Measurements from ENCODE around the gene TMEM237.

DNA sequence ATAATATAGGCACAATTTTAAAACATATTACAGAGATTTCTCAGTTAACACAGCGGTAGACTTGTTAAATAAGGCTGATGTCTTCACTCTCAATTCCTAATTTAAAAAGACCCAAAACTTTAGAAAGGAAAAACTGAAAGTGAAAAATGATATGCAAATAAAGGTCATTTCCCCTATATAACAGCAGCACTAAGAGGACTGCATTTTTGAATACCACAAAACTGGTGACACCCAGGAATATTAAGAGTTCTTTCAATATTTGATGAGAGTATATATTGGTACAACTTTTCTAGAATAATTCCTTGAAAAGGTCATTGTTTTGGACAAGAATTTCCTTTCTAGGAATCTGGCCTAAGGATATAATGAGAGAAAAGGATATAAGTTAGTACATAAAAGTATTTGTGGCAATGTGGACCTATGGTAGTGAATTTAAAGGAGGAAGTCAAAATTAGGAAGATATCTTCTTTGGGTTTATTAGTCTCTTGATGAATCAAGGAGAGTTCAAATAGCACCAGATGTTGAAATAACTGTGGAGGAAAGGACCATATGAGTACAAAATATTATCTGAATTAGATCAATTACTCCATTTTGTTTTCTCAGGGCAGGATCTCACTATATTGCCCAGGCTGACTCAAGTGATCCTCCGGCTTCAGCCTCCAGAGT is 70.3 kb downstream of the TMEM237 start:
- TF ChIP-seq POLR2A (IDR thresholded peaks at IDR 0.05; ENCODE audit: extremely low read depth, insufficient read length) (no peak), MYC (IDR thresholded peaks at IDR 0.05; ENCODE audit: low read depth, low read length) (no peak)
- TF ChIP-seq, protein P1, sequence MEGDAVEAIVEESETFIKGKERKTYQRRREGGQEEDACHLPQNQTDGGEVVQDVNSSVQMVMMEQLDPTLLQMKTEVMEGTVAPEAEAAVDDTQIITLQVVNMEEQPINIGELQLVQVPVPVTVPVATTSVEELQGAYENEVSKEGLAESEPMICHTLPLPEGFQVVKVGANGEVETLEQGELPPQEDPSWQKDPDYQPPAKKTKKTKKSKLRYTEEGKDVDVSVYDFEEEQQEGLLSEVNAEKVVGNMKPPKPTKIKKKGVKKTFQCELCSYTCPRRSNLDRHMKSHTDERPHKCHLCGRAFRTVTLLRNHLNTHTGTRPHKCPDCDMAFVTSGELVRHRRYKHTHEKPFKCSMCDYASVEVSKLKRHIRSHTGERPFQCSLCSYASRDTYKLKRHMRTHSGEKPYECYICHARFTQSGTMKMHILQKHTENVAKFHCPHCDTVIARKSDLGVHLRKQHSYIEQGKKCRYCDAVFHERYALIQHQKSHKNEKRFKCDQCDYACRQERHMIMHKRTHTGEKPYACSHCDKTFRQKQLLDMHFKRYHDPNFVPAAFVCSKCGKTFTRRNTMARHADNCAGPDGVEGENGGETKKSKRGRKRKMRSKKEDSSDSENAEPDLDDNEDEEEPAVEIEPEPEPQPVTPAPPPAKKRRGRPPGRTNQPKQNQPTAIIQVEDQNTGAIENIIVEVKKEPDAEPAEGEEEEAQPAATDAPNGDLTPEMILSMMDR (IDR thresholded peaks at IDR 0.05; ENCODE audit: low read depth, low read length), result no peak

All from NB4 (cell line).